ENCODE data around the gene KRTAP10-4. TPM values are rescaled to one million over a fixed set of nuclear protein-coding genes. Genes with fewer than 3 reads are reported as not detected.

KRTAP10-4 gene
- total RNA-seq, 1 donor from 2014 or later = not detected

- Mint-ChIP-seq H3K4me1 (ENCODE audit: low read depth, unreplicated experiment) (no peaks in the 10 kb centered on the region), H3K27me3 (ENCODE audit: low read depth, unreplicated experiment) (peaks cover 25% of the 10 kb centered on the region), H3K36me3 (ENCODE audit: low read depth, unreplicated experiment) (no peaks in the 10 kb centered on the region), H3K27ac (ENCODE audit: unreplicated experiment) (no peak within 1 kb of the TSS), H3K9me3 (ENCODE audit: unreplicated experiment) (peaks cover 8% of the 10 kb centered on the region), H3K4me3 (ENCODE audit: unreplicated experiment) (no peak within 1 kb of the TSS)
- Histone ChIP-seq H3K4me2 (ENCODE audit: low read length) (no peak within 1 kb of the TSS), H3K4me1 (ENCODE audit: insufficient read depth, low read length) (no peaks in the 10 kb centered on the region), H3K27ac (ENCODE audit: low read depth, low read length) (no peak within 1 kb of the TSS), H2AFZ (ENCODE audit: low read depth, low read length) (no peak within 1 kb of the TSS), H3K4me3 (ENCODE audit: insufficient read depth, low read depth, low read length) (no peak within 1 kb of the TSS), H3K9me3 (ENCODE audit: insufficient read depth, low read depth, low read length) (no peaks in the 10 kb centered on the region), H3K9ac (ENCODE audit: low read length) (no peak within 1 kb of the TSS), H3K79me2 (ENCODE audit: insufficient read depth, low read length) (no peaks in the 10 kb centered on the region), H3K27me3 (ENCODE audit: insufficient read depth, low read length) (peaks cover 5% of the 10 kb centered on the region), H4K20me1 (ENCODE audit: insufficient read depth, low read length) (no peaks in the 10 kb centered on the region), H3K36me3 (ENCODE audit: insufficient read depth, low read length) (no peaks in the 10 kb centered on the region)
- no peak for DNase-seq (ENCODE audit: low read depth)
- TF ChIP-seq CTCF (IDR thresholded peaks at IDR 0.05; ENCODE audit: insufficient read depth, low read depth, low read length) (no peak), EZH2 (IDR thresholded peaks at IDR 0.05; ENCODE audit: insufficient read depth, low read length) (no peak)
- FAIRE-seq = no peak
Observed at GRCh38 chr21:44558695-44559094, 14.8 kb upstream of the KRTAP10-4 start, which contains the start of gene KRTAP10-3. Gene KRTAP10-3 (minus strand): TSS chr21:44558795. CDS start chr21:44558715, 80 bp downstream.

GRCh38 chr21:44564099-44564498 lies 9.4 kb upstream of the KRTAP10-4 start:
- H4K20me1 ChIP-seq (ENCODE audit: insufficient read depth, low read length) = no peaks in the 10 kb centered on the region
- no peak overlapping the region for H3K4me2 ChIP-seq (ENCODE audit: low read length)
- H3K79me2 ChIP-seq (ENCODE audit: insufficient read depth, low read length) = no peaks in the 10 kb centered on the region
- no peak overlapping the region for H3K27ac ChIP-seq (ENCODE audit: low read depth, low read length)
- H2AFZ ChIP-seq (ENCODE audit: low read depth, low read length) = no peak overlapping the region
- H3K4me1 Mint-ChIP-seq (ENCODE audit: low read depth, unreplicated experiment) = no peaks in the 10 kb centered on the region
- H3K27me3 Mint-ChIP-seq (ENCODE audit: low read depth, unreplicated experiment) = peaks cover 14% of the 10 kb centered on the region
- no peaks in the 10 kb centered on the region for H3K4me1 ChIP-seq (ENCODE audit: insufficient read depth, low read length)
- no peaks in the 10 kb centered on the region for H3K36me3 Mint-ChIP-seq (ENCODE audit: low read depth, unreplicated experiment)
- no peaks in the 10 kb centered on the region for H3K9me3 ChIP-seq (ENCODE audit: insufficient read depth, low read depth, low read length)
- H3K27ac Mint-ChIP-seq (ENCODE audit: unreplicated experiment) = no peak overlapping the region
- no peak overlapping the region for H3K9ac ChIP-seq (ENCODE audit: low read length)
- H3K4me3 Mint-ChIP-seq (ENCODE audit: unreplicated experiment) = no peak overlapping the region
- no peaks in the 10 kb centered on the region for H3K36me3 ChIP-seq (ENCODE audit: insufficient read depth, low read length)
- no peak for FAIRE-seq
- TF ChIP-seq EZH2 (IDR thresholded peaks at IDR 0.05; ENCODE audit: insufficient read depth, low read length) (no peak), CTCF (IDR thresholded peaks at IDR 0.05; ENCODE audit: insufficient read depth, low read depth, low read length) (no peak)
- no peaks in the 10 kb centered on the region for H3K27me3 ChIP-seq (ENCODE audit: insufficient read depth, low read length)
- DNase-seq (ENCODE audit: low read depth) = no peak
- H3K9me3 Mint-ChIP-seq (ENCODE audit: unreplicated experiment) = peaks cover 8% of the 10 kb centered on the region
- no peak overlapping the region for H3K4me3 ChIP-seq (ENCODE audit: insufficient read depth, low read depth, low read length)

- DNase-seq (ENCODE audit: low read depth) = no peak
- no peak overlapping the region for H3K4me3 ChIP-seq (ENCODE audit: insufficient read depth, low read depth, low read length)
- no peaks in the 10 kb centered on the region for H3K79me2 ChIP-seq (ENCODE audit: insufficient read depth, low read length)
- no peaks in the 10 kb centered on the region for H4K20me1 ChIP-seq (ENCODE audit: insufficient read depth, low read length)
- H3K9me3 Mint-ChIP-seq (ENCODE audit: unreplicated experiment) = peaks cover 10% of the 10 kb centered on the region
- H3K27me3 ChIP-seq (ENCODE audit: insufficient read depth, low read length) = no peaks in the 10 kb centered on the region
- H3K27ac Mint-ChIP-seq (ENCODE audit: unreplicated experiment) = no peak overlapping the region
- H3K4me1 ChIP-seq (ENCODE audit: insufficient read depth, low read length) = no peaks in the 10 kb centered on the region
- H3K9ac ChIP-seq (ENCODE audit: low read length) = no peak overlapping the region
- no peaks in the 10 kb centered on the region for H3K36me3 Mint-ChIP-seq (ENCODE audit: low read depth, unreplicated experiment)
- FAIRE-seq = no peak
- H3K36me3 ChIP-seq (ENCODE audit: insufficient read depth, low read length) = no peaks in the 10 kb centered on the region
- H3K4me3 Mint-ChIP-seq (ENCODE audit: unreplicated experiment) = no peak overlapping the region
- no peak overlapping the region for H3K4me2 ChIP-seq (ENCODE audit: low read length)
- no peaks in the 10 kb centered on the region for H3K9me3 ChIP-seq (ENCODE audit: insufficient read depth, low read depth, low read length)
- no peak overlapping the region for H2AFZ ChIP-seq (ENCODE audit: low read depth, low read length)
- peaks cover 14% of the 10 kb centered on the region for H3K27me3 Mint-ChIP-seq (ENCODE audit: low read depth, unreplicated experiment)
- TF ChIP-seq EZH2 (IDR thresholded peaks at IDR 0.05; ENCODE audit: insufficient read depth, low read length) = no peak
- no peak for TF ChIP-seq CTCF (IDR thresholded peaks at IDR 0.05; ENCODE audit: insufficient read depth, low read depth, low read length)
- no peak overlapping the region for H3K27ac ChIP-seq (ENCODE audit: low read depth, low read length)
- no peaks in the 10 kb centered on the region for H3K4me1 Mint-ChIP-seq (ENCODE audit: low read depth, unreplicated experiment)
Observed at GRCh38 chr21:44564886-44565598, 8.5 kb upstream of the KRTAP10-4 start.

All from astrocyte (in vitro differentiated cells and primary cell).